ENCODE measurements around the gene AADACL2.
"Not testable (repeated sequence)": the region's sequence is repeated elsewhere in the genome, so short reads cannot be mapped to it uniquely, and the experiment has no call there.

The AADACL2 gene

DNA sequence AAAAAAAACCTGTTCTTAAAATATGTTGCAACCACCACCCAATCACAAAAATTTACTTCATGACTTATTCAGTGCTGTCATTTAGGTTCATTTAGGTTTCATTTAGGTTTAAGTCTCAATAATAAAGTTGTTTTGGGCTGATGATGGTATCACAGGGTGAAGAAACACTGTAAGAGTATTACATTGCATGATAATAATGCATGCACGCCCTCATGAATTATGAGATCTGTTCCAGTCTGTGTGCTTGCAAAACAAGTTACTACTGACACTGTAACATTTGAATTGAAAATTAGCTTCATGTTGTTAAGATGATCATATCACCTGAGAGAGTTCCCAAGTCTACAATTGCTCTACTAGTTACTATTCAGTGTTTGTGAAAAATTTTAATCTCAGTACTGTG, at the start of gene AADACL2:
Gene AADACL2 (plus strand): TSS at position 315 of the 400 bp plus-strand sequence. CDS start 109 bp downstream, outside the sequence.
- no peak for DNase-seq (ENCODE audit: low read depth)

GRCh38 chr3:151684094-151684493, 49.6 kb upstream of the AADACL2 start:
- DNase-seq (ENCODE audit: low read depth) = no peak

DNA sequence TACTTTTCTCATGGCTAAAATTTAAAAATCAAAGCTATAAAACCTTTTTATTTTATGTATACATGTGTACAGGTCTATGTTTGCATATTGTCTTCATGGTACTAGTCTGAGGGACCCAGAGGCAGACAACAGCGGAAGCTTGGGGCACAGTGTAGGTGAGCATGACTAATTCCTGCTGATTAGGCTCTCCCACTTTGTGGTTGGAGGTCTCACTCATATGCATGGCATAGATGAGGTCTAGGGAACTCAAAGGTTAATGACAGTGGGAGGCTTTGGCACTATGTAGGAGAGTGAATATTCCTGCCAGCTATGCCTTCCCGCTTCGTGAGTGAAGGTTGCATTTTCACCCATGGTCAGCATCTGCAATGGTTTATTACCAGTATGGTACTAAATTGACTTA, 47.5 kb upstream of the AADACL2 start:
- DNase-seq (ENCODE audit: low read depth) = no peak

DNA sequence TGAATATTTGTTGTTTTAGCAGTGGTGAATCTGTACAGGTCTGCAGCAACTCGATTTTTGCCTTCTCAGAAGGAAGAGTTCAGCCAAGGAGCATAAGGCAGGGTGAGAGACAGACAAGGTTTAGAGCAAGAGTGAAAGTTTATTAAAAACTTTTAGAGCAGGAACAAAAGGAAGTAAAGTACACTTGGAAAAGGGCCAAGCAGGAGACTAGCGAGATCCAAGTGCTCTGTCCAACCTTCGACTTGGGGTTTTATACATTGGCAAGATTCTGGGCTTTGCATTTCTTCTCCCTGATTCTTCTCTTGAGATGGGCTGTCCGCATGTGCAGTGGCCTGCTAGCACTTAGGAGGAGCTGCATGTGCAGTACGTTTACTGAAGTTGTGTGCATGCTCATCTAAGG, 46.7 kb upstream of the AADACL2 start:
- no peak for DNase-seq (ENCODE audit: low read depth)

- DNase-seq (ENCODE audit: low read depth) = no peak
Measured at GRCh38 chr3:151688571-151688970, 45.2 kb upstream of the AADACL2 start.

- no peak for DNase-seq (ENCODE audit: low read depth)
Measured at GRCh38 chr3:151690645-151691044, 43.1 kb upstream of the AADACL2 start.

DNA sequence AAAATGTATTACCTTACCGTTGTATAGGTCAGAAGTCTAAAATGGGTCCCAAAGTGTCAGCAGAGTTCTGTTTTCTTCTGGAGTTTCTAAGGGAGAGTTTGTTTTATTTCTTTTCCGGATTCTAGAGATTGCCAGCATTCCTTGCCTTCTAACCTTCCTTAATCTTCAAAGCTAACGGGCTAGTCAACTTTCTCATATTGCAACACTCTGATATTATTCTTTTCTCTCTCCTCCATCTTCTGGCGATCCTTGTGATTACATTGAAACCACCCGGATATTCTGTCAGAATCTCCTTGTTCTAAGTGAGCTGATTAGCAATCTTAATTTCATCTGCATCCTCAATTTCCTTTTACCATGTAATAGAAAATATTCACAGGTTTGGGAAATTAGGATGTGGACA, 36.2 kb upstream of the AADACL2 start:
- no peak for DNase-seq (ENCODE audit: low read depth)

DNA sequence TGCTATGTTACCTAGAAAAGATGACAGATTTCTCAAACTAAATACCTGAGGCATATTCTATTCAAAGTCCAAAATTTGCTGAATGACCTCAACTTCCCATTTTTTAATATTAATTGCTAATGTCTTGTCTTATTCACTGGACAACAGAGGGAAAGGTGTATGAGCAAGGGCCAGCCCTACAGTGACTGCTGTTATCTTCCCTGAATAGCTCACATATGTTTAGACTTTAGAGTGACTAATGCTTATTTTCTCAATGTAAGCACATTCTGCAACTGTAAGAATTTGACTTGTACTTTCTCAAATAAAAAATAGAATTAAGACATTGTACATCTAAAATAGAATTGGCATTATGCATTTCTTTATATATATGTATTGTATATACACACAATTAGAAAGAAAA, 26.5 kb upstream of the AADACL2 start:
- no peak for DNase-seq (ENCODE audit: low read depth)

- no peak for DNase-seq (ENCODE audit: low read depth)
Measured at GRCh38 chr3:151708868-151709267, 24.9 kb upstream of the AADACL2 start.

- DNase-seq (ENCODE audit: low read depth) = no peak
Measured at GRCh38 chr3:151709847-151710246, 23.9 kb upstream of the AADACL2 start.

DNA sequence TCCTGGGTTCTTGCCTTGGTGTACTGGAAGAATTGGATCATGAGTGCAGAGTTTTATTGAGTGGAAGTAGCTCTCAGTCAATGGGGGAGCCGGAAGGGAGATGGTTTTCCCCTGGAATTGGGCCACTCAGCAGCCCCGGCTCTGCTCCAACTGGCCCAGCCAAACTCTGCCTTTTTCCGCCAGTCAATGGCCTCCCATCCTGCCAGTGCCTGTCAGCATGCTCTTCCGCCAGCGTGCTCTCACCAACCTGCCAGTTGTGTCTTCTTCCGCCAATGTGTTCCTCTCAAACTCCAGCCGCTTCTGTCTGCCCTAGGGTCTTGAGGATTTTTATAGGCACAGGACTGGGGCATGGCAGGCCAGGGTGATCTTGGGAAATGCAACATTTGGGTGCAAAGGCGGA, 12.4 kb upstream of the AADACL2 start:
- DNase-seq (ENCODE audit: low read depth) = no peak

DNA sequence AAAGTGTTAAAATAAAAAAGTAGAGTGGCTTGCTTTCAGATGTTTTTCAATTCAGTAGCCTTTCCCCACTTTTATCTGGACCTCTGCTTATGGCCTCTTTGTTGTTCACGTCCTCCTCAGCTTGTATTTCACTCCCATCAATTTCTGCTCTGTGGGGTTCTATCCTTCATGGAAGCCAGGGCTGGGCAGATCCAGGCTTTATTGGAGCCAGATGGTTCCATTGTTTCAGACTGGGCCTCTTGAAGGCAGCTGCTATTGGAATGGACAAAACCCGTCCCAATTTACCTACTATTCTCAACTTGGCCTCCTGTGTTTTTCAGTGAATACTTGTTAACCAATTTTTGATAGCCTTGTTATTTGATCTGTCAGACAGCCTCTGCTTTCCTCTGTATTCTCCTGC, 10.9 kb upstream of the AADACL2 start:
- no peak for DNase-seq (ENCODE audit: low read depth)

GRCh38 chr3:151724576-151725562, 8.9 kb upstream of the AADACL2 start:
- no peak for DNase-seq (ENCODE audit: low read depth)

DNA sequence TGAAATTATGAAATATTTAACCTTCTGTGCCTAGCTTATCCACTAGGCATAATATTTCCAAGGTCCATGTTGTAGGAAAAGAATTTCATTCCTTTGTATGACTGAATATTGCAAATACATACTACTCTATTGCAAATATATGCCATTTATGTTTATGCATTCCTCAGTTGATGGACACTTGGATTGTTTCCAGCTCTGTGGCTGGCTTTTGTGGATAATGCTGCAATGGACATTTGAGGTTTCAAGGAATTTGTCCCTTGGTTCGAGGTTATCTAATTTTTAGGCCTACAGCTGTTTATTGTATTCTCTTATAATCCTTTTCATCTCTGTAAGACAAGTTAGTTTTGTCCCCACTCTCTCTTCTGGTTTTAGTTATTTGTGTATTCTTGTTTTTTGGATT, 7.7 kb upstream of the AADACL2 start:
- DNase-seq (ENCODE audit: low read depth) = no peak

GRCh38 chr3:151732861-151733260, 866 bp upstream of the AADACL2 start:
- no peak for DNase-seq (ENCODE audit: low read depth)

- no peak for DNase-seq (ENCODE audit: low read depth)
Measured at GRCh38 chr3:151740581-151740980, 6.9 kb downstream of the AADACL2 start.

DNA sequence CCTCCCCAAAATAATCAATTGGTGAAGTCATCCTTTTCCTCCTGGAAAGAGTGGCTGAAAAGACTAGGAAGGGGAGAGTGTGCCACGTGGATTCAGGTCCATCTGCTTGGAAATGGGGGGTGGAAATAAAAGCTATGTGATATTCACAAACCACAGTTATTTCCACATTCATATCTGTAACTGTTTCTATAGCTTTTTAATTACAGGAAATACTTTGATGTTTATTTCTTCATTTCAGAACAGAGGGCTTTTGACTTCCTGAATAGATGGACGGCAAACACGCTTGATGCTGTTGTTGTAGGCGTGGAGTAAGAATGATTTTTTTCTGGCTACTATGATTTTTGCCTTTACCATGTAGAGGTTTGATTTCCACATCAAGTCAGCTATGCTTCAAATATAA, 10.1 kb downstream of the AADACL2 start:
- no peak for DNase-seq (ENCODE audit: low read depth)

GRCh38 chr3:151750181-151750580, 16.5 kb downstream of the AADACL2 start:
- no peak for DNase-seq (ENCODE audit: low read depth)

DNA sequence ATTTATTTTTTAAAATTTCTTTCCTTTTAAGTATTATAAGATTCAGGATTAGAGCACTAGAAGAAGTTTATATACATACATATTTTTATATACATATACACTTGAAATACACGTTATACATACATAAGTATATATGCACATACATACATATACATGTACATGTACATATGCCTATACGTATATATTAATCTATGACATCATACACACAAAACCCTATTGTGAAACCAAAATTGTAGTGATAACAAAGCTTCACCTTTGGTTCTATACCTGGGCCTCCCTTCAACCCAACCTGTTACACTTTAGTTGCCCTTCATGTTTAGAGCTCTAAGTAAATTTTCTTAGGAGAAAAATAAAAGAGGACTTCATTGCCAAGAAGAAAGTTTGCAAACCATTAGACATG, 17.0 kb downstream of the AADACL2 start:
- DNase-seq (ENCODE audit: low read depth) = no peak

DNA sequence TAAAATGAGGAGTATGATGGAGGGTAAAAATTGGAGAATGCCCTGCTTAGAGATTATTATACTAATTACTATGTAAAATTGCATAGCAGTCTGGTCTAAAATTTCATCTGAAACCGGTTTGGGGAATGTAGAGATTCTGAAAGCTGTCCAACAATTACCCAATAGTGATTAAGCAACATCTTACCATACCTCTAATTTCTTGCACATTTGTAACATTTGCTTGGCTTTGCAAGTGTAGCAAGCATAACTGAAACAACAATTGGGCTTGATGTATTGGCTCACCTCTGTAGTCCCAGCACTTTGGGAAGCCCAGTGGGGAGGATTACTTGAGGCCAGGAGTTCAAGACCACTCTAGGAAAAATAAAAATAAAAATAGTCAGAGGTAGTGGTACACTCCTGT, 17.4 kb downstream of the AADACL2 start:
- DNase-seq (ENCODE audit: low read depth) = no peak

- no peak for DNase-seq (ENCODE audit: low read depth)
Measured at GRCh38 chr3:151753846-151754245, 20.1 kb downstream of the AADACL2 start.

GRCh38 chr3:151761581-151761980, 27.9 kb downstream of the AADACL2 start:
- no peak for DNase-seq (ENCODE audit: low read depth)

GRCh38 chr3:151764699-151765098, 31.0 kb downstream of the AADACL2 start:
- not testable (repeated sequence) for DNase-seq (ENCODE audit: low read depth)

DNA sequence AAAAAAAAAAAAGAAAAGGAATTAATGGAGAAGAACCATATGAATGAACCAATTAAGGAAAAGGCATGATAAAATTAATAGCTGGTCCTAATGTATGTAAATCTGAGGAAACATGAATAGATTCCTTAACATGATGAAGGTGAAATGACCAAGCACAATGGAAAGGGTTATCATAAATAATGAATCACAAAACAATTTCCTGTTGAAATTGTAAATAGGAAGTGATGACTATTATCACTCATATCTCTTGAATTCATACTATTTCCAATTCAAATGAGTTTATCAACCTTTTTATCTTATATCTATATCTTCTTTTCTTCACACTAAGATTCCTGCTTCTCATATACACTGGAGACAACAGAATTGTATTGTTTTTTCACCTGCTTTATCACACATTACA, 32.0 kb downstream of the AADACL2 start:
- DNase-seq (ENCODE audit: low read depth) = no peak
